K562 (cell line): ENCODE results near the gene KCNJ14. TPM values are rescaled to one million over a fixed set of nuclear protein-coding genes. Genes with fewer than 3 reads are reported as not detected.
A peak's percentile ranks its signal among the peaks of the same experiment; 100 is the strongest.

Experiments
- ATAC-seq: fragments of 200-7000 bp; cut with Tn5 transposase; 3 replicates; pipeline ENCODE4 v1.9.1; 2020; ENCODE audit warnings: moderate library complexity
- BruUV-seq: library from RNA; stranded (reverse); fragments of 400-500 nt; replicated peaks from 2 replicates; lab custom pipeline; 2021; lab: Mats Ljungman, UMichigan
- CTCF ChIA-PET: fragments of 300-600 bp; formaldehyde crosslinking; extraction: SDS; loops from one replicate; lab custom pipeline; 2021; ENCODE audit warnings: low intra/inter-chr PET ratio; lab: Yijun Ruan, JAX
- POLR2A ChIA-PET: fragments of 300-600, 350-650 bp; sonication (Branson Sonifier 250); formaldehyde crosslinking; extraction: SDS; loops from one replicate; lab custom pipeline; 2021; ENCODE audit warnings: antibody characterized with exemption, inconsistent platforms; lab: Yijun Ruan, JAX
- DNase-seq, 4 experiments: peaks; one replicate each; pipeline versions ENCODE4 v3.0.0 to v3.0.0-alpha.2; 2011 to 2018; ENCODE audit warnings: low spot score in 3 of 4, mixed read lengths in 3 of 4; ENCODE audit errors: extremely low read depth in 1 of 4
- FAIRE-seq: peaks from 2 replicates; lab custom pipeline; 2011; peaks lifted over from hg19 to GRCh38; lab: Jason Lieb, UNC
- H2AFZ ChIP-seq: 2 replicates; pipeline ENCODE4 v1.6.0; 2011; ENCODE audit warnings: low read depth, low read length, control low read depth, inconsistent platforms
- H3K27ac ChIP-seq: fragments of 200-600 bp; 3 replicates; pipeline ENCODE4 v1.8.0; 2011; ENCODE audit warnings: low read depth, mild to moderate bottlenecking, control low read depth, inconsistent platforms, low read length, moderate library complexity, mixed read lengths; ENCODE audit errors: extremely low read depth
- H3K27me3 ChIP-seq, 2 experiments: fragments of 300-600 bp in 1 of 2; 2 replicates in 1 of 2; 3 replicates in 1 of 2; pipeline versions ENCODE4 v1.6.0 to v1.8.0; 2011; ENCODE audit warnings: inconsistent platforms in 2 of 2, low read length in 2 of 2, mild to moderate bottlenecking in 1 of 2, mixed read lengths in 1 of 2, moderate library complexity in 1 of 2; ENCODE audit not compliant: control insufficient read depth in 2 of 2, insufficient read depth in 2 of 2
- H3K36me3 ChIP-seq: fragments of 300-600 bp; 3 replicates; pipeline ENCODE4 v1.8.0; 2011; ENCODE audit warnings: mild to moderate bottlenecking, low read length, inconsistent platforms; ENCODE audit not compliant: control insufficient read depth, insufficient read depth
- H3K4me1 ChIP-seq, 2 experiments: fragments of 200-600 bp in 1 of 2; replicated peaks in 1 of 2; 2 replicates in 1 of 2; 3 replicates in 1 of 2; pipeline versions ENCODE4 v1.5.1 to v1.8.0; 2011; ENCODE audit warnings: inconsistent platforms in 2 of 2, low read length in 2 of 2, mild to moderate bottlenecking in 1 of 2, mixed read lengths in 1 of 2, moderate library complexity in 1 of 2; ENCODE audit not compliant: control insufficient read depth in 2 of 2, insufficient read depth in 2 of 2
- H3K4me2 ChIP-seq: 2 replicates; pipeline ENCODE4 v1.6.1; 2011; ENCODE audit warnings: low read length, control low read depth, inconsistent platforms, mixed read lengths; ENCODE audit not compliant: insufficient read depth
- H3K4me3 ChIP-seq: fragments of 200-600 bp; sonication (generic), shearing (Covaris generic); 2 replicates; pipeline ENCODE4 v1.5.1; 2016; ENCODE audit warnings: control low read depth, inconsistent platforms
- H3K79me2 ChIP-seq: fragments of 200-600 bp; 3 replicates; pipeline ENCODE4 v1.8.0; 2011; ENCODE audit warnings: low read length, inconsistent platforms; ENCODE audit not compliant: control insufficient read depth, insufficient read depth
- H3K9ac ChIP-seq, 2 experiments: 2 replicates each; pipeline versions ENCODE4 v1.6.0 to v1.6.1; 2011; ENCODE audit warnings: low read depth in 2 of 2, low read length in 2 of 2, control low read depth in 1 of 2, inconsistent platforms in 1 of 2, mild to moderate bottlenecking in 1 of 2, mixed read lengths in 1 of 2; ENCODE audit not compliant: insufficient read depth in 1 of 2
- H3K9me1 ChIP-seq: one replicate; pipeline ENCODE4 v1.6.0; 2011; ENCODE audit warnings: inconsistent platforms, mild to moderate bottlenecking, low read length, moderate library complexity; ENCODE audit not compliant: control insufficient read depth, insufficient read depth
- H3K9me3 ChIP-seq: replicated peaks from 2 replicates; pipeline ENCODE4 v1.5.1; 2011; ENCODE audit warnings: low read depth, low read length, inconsistent platforms; ENCODE audit not compliant: control insufficient read depth, insufficient read depth
- H4K20me1 ChIP-seq: replicated peaks from 2 replicates; pipeline ENCODE4 v1.6.1; 2011; ENCODE audit warnings: low read length, inconsistent platforms, mixed read lengths; ENCODE audit not compliant: control insufficient read depth, insufficient read depth
- DNMT1 ChIP-seq: fragments of 450-650 bp; IDR thresholded peaks from 2 replicates; pipeline ENCODE4 v1.6.1; 2016; ENCODE audit warnings: antibody characterized with exemption, mild to moderate bottlenecking
- FOXK2 ChIP-seq, 2 experiments: fragments of 450-650 bp; IDR thresholded peaks in 1 of 2; conservative IDR thresholded peaks in 1 of 2; 2 replicates each; pipeline ENCODE4 v1.6.1; 2016; ENCODE audit warnings: low read depth in 2 of 2, mild to moderate bottlenecking in 1 of 2
- HIVEP1 ChIP-seq: fragments of 250-450 bp; sonication (Bioruptor Pico); IDR thresholded peaks from 2 replicates; pipeline ENCODE4 v1.4.0; 2020; ENCODE audit warnings: mild to moderate bottlenecking
- KAT7 ChIP-seq: sonication (generic); formaldehyde crosslinking; IDR thresholded peaks from 2 replicates; pipeline ENCODE4 v1.8.0; 2022; ENCODE audit warnings: missing genetic modification reagents, mild to moderate bottlenecking, borderline replicate concordance
- L3MBTL2 ChIP-seq: fragments of 450-650 bp; IDR thresholded peaks from 2 replicates; pipeline ENCODE4 v1.6.1; 2016; ENCODE audit warnings: mild to moderate bottlenecking, moderate library complexity
- MCM5 ChIP-seq: fragments of 450-650 bp; IDR thresholded peaks from 2 replicates; pipeline ENCODE4 v1.6.1; 2016; ENCODE audit warnings: low read depth
- POLR2B ChIP-seq: fragments of 450-650 bp; IDR thresholded peaks from 2 replicates; pipeline ENCODE4 v1.6.1; 2018; ENCODE audit warnings: low read depth; ENCODE audit not compliant: partially characterized antibody
- RBFOX2 ChIP-seq: fragments of 200-400 bp; formaldehyde crosslinking; IDR thresholded peaks from 2 replicates; pipeline ENCODE4 v1.6.1; 2017; ENCODE audit warnings: low read depth, mild to moderate bottlenecking, low read length, moderate library complexity
- SP2 ChIP-seq: IDR thresholded peaks from 2 replicates; pipeline ENCODE4 v1.6.1; 2011; ENCODE audit warnings: mild to moderate bottlenecking, low read depth, low read length, moderate library complexity; ENCODE audit not compliant: poor library complexity, severe bottlenecking; ENCODE audit errors: extremely low read depth
- ZFP30 ChIP-seq: fragments of 250-450 bp; sonication (Bioruptor Pico); IDR thresholded peaks from 2 replicates; pipeline ENCODE4 v1.8.0; 2022; ENCODE audit warnings: moderate library complexity, mild to moderate bottlenecking, inconsistent platforms, borderline replicate concordance
- ZFP36 ChIP-seq: fragments of 150-350 bp; IDR thresholded peaks from 2 replicates; pipeline ENCODE4 v1.6.1; 2018; ENCODE audit warnings: low read length, low read depth; ENCODE audit not compliant: partially characterized antibody
- ZNF316 ChIP-seq: fragments of 450-650 bp; IDR thresholded peaks from 2 replicates; pipeline ENCODE4 v1.6.1; 2016
- ZNF324 ChIP-seq: fragments of 250-450 bp; sonication (Bioruptor Pico); IDR thresholded peaks from 2 replicates; pipeline ENCODE4 v1.4.0; 2020; ENCODE audit warnings: mild to moderate bottlenecking
- ZNF354B ChIP-seq: fragments of 250-450 bp; sonication (Bioruptor Pico); IDR thresholded peaks from 2 replicates; pipeline ENCODE4 v1.4.0; 2020
- ZNF436 ChIP-seq: fragments of 250-450, 450-650 bp; sonication (Bioruptor Pico); formaldehyde crosslinking; IDR thresholded peaks from 2 replicates; pipeline ENCODE4 v1.7.0; 2020; ENCODE audit warnings: mild to moderate bottlenecking
- ZNF655 ChIP-seq: fragments of 250-450 bp; sonication (Bioruptor Pico); IDR thresholded peaks from 2 replicates; pipeline ENCODE4 v1.5.0; 2021
- WGBS: fragments of 100-300 bp; shearing (Covaris generic); methylation state at CpG from one replicate; pipeline ENCODE4 v1.1.6; 2016; ENCODE audit warnings: low coverage, mixed read lengths; ENCODE audit not compliant: insufficient coverage; ENCODE audit errors: missing lambda C conversion rate; 5-methylcytosine and 5-hydroxymethylcytosine counted together
- in situ Hi-C: fragments of 300-500 bp; cut with MboI; formaldehyde crosslinking; loops from 4 replicates; pipeline ENCODE4 v1.15.0; 2018; ENCODE audit warnings: inconsistent platforms, mixed read lengths
- intact Hi-C: fragments of 100-400 bp; cut with micrococcal nuclease; formaldehyde crosslinking; loops from 2 replicates; pipeline ENCODE4 v1.14.2; 2022
- polyA plus RNA-seq, 8 experiments: library from polyadenylated mRNA; depleted of rRNA in 4 of 8; stranded (reverse) in 5 of 8; unstranded in 3 of 8; fragments of >200 nt; fragmentation: Nextera tagmentation in 2 of 8; fragmentation: Illumina TruSeq in 1 of 8; extraction: Ambion mirVana in 2 of 8; extraction: Trizol in 1 of 8; gene quantifications; 2 replicates each; pipeline versions ENCODE4 v1.2.1 to v1.2.3, GENCODE V29; 2011 to 2014; ENCODE audit warnings: inconsistent platforms in 1 of 8, missing spikeins in 1 of 8
- total RNA-seq, 7 experiments: library from RNA; depleted of rRNA in 6 of 7; stranded (reverse); fragments of >200 nt in 6 of 7; fragmentation: Illumina TruSeq in 2 of 7; extraction: Trizol in 2 of 7; gene quantifications; 2 replicates each; pipeline versions ENCODE4 v1.2.1 to v1.2.3, GENCODE V29; 2011 to 2021; ENCODE audit warnings: low replicate concordance in 1 of 7
- TF ChIP-seq, protein P1 (sequence below): IDR thresholded peaks from 2 replicates; pipeline ENCODE4 v1.6.1; 2011; ENCODE audit warnings: borderline replicate concordance, low read depth, mild to moderate bottlenecking, moderate library complexity, low read length; ENCODE audit not compliant: insufficient read depth, poor library complexity, severe bottlenecking

Gene KCNJ14
- total and polyA plus RNA-seq, 9 of the 15 experiments (the other 6 are each of a cell fraction or from before 2014, with no cell fraction given): 0.15 to 1.6 (median 0.49) TPM

DNA sequence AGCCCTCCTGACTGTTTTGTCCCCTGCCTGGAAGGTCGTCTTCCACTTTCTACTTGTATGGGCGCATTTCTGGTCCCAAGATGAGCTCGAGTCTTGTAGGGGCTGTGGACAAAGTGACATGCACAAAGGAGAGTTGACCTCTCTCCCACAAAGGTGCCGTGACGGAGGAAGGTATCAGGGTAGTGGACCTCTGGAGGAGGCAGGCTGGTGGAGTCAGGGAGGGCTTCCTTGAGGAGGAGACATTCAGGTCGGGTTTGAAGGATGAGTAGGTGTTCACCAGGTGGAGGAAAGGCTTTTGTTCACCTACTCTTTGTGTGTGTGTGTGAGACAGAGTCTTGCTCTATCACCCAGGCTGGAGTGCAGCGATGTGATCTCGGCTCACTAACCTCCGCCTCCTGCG lies 15.5 kb downstream of the KCNJ14 start:
- ATAC-seq: no peak

GRCh38 chr19:48471836-48472235 lies 16.5 kb downstream of the KCNJ14 start:
- Histone ChIP-seq H4K20me1 (peaks cover 16% of the 10 kb centered on the region), H3K27me3 (no peaks in the 10 kb centered on the region), H3K79me2 (peaks cover 16% of the 10 kb centered on the region), H3K4me1 (peaks cover 7 to 25% of the 10 kb centered on the region in 2 experiments; a peak in 4 of 5 replicates), H3K27ac (no peak overlapping the region), H2AFZ (no peak overlapping the region), H3K4me2 (no peak overlapping the region), H3K9me1 (peaks cover 3% of the 10 kb centered on the region), H3K36me3 (peaks cover 64% of the 10 kb centered on the region), H3K9ac (peak overlapping the region in 1 of 2 experiments; percentile 72; a peak in 1 of 4 replicates), H3K9me3 (no peaks in the 10 kb centered on the region), H3K4me3 (no peak overlapping the region)
- ATAC-seq (no peak), DNase-seq (no peak), FAIRE-seq (no peak)
- intact Hi-C loops: no loop called here
- WGBS: 100% methylated on average over 4 of the region's 4 CpGs
- in situ Hi-C loops: no loop called here
- no TSS peak for BruUV-seq
- CTCF ChIA-PET: no interaction called here
- POLR2A ChIA-PET: no interaction called here
- no peak for TF ChIP-seq KAT7 (CRISPR knock-in tag)
- no peak for TF ChIP-seq ZNF436 (CRISPR knock-in tag)
- no peak for TF ChIP-seq ZNF655
- TF ChIP-seq, protein P1, sequence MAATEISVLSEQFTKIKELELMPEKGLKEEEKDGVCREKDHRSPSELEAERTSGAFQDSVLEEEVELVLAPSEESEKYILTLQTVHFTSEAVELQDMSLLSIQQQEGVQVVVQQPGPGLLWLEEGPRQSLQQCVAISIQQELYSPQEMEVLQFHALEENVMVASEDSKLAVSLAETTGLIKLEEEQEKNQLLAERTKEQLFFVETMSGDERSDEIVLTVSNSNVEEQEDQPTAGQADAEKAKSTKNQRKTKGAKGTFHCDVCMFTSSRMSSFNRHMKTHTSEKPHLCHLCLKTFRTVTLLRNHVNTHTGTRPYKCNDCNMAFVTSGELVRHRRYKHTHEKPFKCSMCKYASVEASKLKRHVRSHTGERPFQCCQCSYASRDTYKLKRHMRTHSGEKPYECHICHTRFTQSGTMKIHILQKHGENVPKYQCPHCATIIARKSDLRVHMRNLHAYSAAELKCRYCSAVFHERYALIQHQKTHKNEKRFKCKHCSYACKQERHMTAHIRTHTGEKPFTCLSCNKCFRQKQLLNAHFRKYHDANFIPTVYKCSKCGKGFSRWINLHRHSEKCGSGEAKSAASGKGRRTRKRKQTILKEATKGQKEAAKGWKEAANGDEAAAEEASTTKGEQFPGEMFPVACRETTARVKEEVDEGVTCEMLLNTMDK: no peak
- TF ChIP-seq ZNF324: no peak
- no peak for TF ChIP-seq POLR2B
- TF ChIP-seq FOXK2 (conservative IDR thresholded peaks at IDR 0.05 in 1 of 2, IDR thresholded peaks at IDR 0.05 in 1 of 2; ENCODE audit: low read depth in 2 of 2): no peak
- no peak for TF ChIP-seq MCM5
- no peak for TF ChIP-seq ZNF354B (CRISPR knock-in tag)
- TF ChIP-seq RBFOX2: no peak
- TF ChIP-seq L3MBTL2: no peak
- no peak for TF ChIP-seq DNMT1

More for the DNA sequence above, 15.5 kb downstream of the KCNJ14 start:
- Histone ChIP-seq H3K4me1 (peaks cover 7 to 25% of the 10 kb centered on the region in 2 experiments; a peak in 4 of 5 replicates), H2AFZ (no peak overlapping the region), H3K4me2 (no peak overlapping the region), H3K36me3 (peaks cover 57% of the 10 kb centered on the region), H3K27ac (no peak overlapping the region), H3K79me2 (peaks cover 16% of the 10 kb centered on the region), H3K9me1 (peaks cover 3% of the 10 kb centered on the region), H4K20me1 (peaks cover 16% of the 10 kb centered on the region), H3K4me3 (no peak overlapping the region), H3K9ac (no peak overlapping the region), H3K9me3 (no peaks in the 10 kb centered on the region), H3K27me3 (no peaks in the 10 kb centered on the region)
- WGBS: 89% methylated on average over 10 of the region's 10 CpGs
- ChIA-PET POLR2A (interaction anchor here (0.6 to 1.7 kb wide), 7 partner anchors 10 to 312 kb away, joined by 3 to 9 read pairs (median 4); no protein-coding TSS in a partner anchor), CTCF (no interaction called here)
- DNase-seq (no peak), FAIRE-seq (no peak)
- in situ Hi-C loops: no loop called here
- BruUV-seq: no TSS peak
- TF ChIP-seq ZFP36 (peak; percentile 72), ZFP30 (CRISPR knock-in tag) (no peak), ZNF316 (no peak), HIVEP1 (CRISPR knock-in tag) (no peak), SP2 (no peak)
- intact Hi-C loops: no loop called here
